LoVo (cell line): ENCODE measurements around the gene GET4.
"Not testable (repeated sequence)": the region's sequence is repeated elsewhere in the genome, so short reads cannot be mapped to it uniquely, and the experiment has no call there.

Source experiments
- DNase-seq: peaks from one replicate; pipeline ENCODE4 v3.0.0-alpha.2; 2016; ENCODE audit warnings: low spot score

GET4 gene

GRCh38 chr7:871900-872537, 4.3 kb upstream of the GET4 start:
- no peak for DNase-seq

DNA sequence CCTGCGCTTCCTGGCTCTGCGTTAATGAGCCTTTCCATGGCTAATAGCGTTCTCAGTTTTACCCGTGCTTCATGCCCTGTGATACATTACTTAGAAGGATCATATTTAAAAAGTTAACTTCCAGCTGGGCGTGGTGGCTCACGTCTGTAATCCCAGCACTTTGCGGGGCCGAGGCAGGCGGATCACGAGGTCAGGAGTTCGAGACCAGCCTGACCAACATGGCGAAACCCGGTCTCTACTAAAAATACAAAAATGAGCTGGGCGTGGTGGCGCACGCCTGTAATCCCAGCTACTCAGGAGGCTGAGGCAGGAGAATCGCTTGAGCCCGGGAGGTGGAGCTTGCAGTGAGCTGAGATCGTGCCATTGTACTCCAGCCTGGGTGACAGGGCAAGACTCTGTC, 3.7 kb upstream of the GET4 start:
- DNase-seq = not testable (repeated sequence)

DNA sequence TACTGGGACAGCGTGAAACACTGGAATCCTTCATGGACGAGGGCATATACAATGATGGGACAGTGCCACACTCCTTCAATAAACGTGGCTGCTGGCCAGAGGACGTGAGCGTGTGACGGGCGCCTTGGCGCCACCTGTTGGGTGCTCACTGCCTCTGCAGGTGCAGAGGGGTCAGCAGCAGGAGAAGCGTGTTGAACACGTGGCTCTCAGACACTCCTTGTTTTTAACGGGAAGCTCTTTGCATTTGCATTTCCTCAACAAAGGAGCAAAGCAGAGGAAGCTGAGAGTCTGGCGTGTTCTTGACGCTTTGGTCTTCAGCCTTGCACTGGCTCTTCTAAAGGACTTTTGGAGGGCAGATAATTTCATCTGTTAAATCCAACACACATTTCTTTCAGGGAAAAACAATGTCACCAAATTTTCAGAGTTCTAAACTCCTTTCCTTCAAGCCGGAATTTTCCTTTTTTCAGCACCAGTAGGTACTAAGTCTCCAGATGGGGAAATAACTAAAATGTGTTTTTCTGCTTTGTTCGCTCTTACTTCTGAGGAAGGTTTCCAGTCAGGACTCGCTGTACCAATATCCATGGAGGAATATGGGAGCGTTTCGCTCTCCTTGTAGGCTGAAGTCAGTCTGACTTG, 2.9 kb upstream of the GET4 start:
- DNase-seq = peak; percentile 81

GRCh38 chr7:874031-874749, 2.2 kb upstream of the GET4 start:
- DNase-seq = no peak

DNA sequence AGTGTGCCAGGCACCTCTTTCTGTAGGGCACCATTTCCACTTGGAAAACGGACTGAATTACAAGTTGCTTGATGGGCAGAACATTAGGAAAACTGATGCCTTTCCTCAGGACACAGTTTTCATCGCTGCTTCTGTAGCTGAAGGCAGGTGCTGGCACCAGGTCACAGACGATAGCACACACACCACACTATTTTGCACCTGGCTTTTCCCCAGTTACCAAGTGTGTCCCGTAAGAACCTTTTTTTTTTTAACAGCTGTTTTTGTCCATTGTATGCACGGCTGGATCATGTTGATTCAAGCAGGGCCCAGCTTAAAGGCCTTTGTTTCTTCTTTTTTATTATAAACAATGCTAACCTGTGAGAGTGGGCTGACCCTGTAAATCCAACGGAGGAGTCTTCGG, 1.3 kb upstream of the GET4 start:
- no peak for DNase-seq

GRCh38 chr7:875476-876076, 778 bp upstream of the GET4 start:
- no peak for DNase-seq

GRCh38 chr7:876972-877311, 588 bp downstream of the GET4 start:
- DNase-seq = no peak

- no peak for DNase-seq
Observed at GRCh38 chr7:877312-878232, 1.2 kb downstream of the GET4 start.

GRCh38 chr7:879093-879492, 2.7 kb downstream of the GET4 start:
- DNase-seq = no peak

- no peak for DNase-seq
Observed at GRCh38 chr7:879706-880105, 3.4 kb downstream of the GET4 start.

- DNase-seq = no peak
Observed at GRCh38 chr7:880450-880849, 4.1 kb downstream of the GET4 start.

DNA sequence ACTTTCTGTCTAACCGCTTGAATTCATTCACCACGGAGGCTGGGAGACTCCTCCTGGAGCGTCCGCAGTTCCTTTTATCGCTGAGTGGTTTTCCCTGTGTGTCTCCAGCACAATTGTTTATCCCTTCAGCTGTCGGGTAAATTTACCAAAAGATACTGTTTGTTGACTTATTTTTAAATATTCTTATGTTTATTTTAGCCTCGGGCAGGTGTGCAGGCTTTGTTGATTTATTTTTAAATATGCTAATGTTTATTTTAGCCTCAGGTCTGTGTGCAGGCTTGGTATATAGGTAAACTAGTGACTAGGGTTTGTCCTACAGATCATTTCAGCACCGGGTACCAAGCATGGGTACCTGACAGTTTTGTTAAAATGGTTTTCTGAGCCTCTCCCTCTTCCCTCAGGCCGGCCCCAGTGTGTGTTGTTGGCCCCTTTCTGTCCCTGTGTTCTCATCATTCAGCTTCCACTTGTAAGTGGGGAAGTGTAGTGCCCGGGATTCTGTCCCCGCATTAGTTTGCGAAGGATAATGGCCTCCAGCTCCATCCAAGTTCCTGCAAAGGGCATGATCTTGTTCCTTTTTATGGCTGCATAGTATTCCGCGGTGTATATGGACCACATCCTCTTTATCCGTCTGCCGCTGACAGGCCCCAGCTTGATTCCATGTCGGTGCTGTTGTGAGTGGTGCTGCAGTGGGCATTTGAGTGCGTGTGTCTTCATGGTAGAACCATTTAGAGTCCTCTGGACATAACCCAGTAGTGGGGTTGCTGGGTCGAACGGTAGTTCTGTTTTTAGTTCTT, 5.3 kb downstream of the GET4 start:
- no peak for DNase-seq

GRCh38 chr7:882336-883035, 6.1 kb downstream of the GET4 start:
- DNase-seq = no peak

GRCh38 chr7:883055-884021, 7.0 kb downstream of the GET4 start:
- DNase-seq = no peak

DNA sequence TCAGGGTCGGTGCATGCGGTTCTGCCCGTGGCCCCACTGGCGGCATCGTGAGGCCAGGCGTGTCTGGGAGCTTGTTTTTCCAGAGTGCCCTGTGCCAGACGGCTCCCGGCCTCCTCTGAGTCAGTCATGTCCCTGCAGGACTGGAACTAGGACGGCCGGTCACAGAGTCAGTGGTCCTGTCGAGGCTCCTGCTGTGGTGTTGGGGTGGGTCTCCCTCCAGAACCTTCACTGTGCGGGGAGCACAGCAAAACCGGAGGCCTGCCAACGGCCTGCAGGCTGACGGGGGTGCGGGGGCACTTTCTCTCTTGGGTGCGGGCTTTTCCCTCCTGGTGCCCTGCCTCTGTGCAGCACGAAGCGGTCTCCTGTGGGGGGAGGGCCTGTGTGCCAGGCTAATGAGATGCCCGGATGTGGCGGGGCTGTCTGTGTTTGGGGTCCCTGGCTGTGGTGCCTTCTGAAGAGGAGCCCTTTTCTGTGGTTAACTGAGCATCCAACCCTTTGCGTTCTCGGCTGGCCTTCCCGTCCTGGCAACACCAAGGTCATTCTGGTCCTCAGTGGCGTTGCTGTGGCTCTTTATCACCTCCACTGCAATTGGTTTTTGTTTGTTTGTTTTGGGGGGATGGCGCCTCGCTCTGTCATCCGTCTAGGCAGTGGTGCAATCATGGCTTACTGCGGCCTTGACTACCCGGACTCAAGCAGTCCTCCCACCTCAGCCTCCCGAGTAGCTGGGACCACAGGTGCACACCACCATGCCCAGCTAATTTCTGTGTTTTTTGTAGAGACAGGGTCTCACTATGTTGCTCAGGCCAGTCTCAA, 8.0 kb downstream of the GET4 start:
- DNase-seq = no peak

- no peak for DNase-seq
Observed at GRCh38 chr7:885261-885892, 9.0 kb downstream of the GET4 start.

- no peak for DNase-seq
Observed at GRCh38 chr7:885893-886625, 9.7 kb downstream of the GET4 start.
